Activated CD4-positive, CD25-positive, alpha-beta regulatory T cell (primary cell): ENCODE data around the gene P3H3.
A peak's percentile ranks its signal among the peaks of the same experiment; 100 is the strongest.
"Not testable (repeated sequence)": the region's sequence is repeated elsewhere in the genome, so short reads cannot be mapped to it uniquely, and the experiment has no call there.

Experiments used
- DNase-seq, 4 experiments: peaks; one replicate each; lab custom pipeline; 2025; lab: John Stamatoyannopoulos, UW

The P3H3 gene

GRCh38 chr12:6867413-6868210, 39.4 kb downstream of the P3H3 start, which contains the start of gene TPI1:
TSS of gene TPI1 (plus strand) at chr12:6867531. CDS start at chr12:6867567, 36 bp downstream.
- DNase-seq: peak; percentile 49 to 65 (median 58)

- no peak for DNase-seq
Observed at GRCh38 chr12:6868211-6869048, 40.2 kb downstream of the P3H3 start.

DNA sequence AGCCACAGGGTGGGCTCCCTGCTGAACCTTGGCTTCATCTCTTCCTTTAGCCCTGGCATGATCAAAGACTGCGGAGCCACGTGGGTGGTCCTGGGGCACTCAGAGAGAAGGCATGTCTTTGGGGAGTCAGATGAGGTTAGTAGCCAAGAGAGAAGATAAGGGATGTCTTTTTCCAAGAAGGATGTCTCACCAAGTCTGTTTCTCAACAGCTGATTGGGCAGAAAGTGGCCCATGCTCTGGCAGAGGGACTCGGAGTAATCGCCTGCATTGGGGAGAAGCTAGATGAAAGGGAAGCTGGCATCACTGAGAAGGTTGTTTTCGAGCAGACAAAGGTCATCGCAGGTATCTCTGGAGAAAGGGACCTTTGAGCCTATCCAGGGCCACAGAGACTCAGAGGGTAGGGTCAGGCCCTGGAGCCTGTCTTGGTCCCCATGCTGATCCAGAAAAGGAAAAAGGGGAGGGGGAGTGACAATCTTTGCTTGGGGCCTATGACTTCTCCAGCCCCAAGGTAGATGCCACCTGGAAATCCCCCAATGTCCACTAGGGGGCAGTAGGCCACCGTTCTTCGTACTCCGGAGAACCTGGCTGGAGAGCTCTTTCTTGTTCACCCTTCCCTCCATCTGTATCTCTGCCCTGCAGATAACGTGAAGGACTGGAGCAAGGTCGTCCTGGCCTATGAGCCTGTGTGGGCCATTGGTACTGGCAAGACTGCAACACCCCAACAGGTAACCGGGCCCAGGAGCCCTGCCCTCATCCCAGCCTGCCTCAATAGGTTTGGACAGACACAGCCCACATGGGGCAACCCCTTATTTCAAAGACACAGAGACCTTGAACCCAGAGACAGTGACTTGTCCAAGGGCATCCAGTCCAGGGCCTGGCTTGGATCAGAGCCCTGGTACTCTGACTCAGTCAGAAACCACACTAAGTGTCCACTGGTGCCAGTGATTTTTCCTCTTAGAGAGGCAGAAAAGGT, 41.1 kb downstream of the P3H3 start:
- peak; percentile 69 to 78 (median 70) for DNase-seq

GRCh38 chr12:6870304-6870703, 42.1 kb downstream of the P3H3 start:
- not testable (repeated sequence) for DNase-seq

DNA sequence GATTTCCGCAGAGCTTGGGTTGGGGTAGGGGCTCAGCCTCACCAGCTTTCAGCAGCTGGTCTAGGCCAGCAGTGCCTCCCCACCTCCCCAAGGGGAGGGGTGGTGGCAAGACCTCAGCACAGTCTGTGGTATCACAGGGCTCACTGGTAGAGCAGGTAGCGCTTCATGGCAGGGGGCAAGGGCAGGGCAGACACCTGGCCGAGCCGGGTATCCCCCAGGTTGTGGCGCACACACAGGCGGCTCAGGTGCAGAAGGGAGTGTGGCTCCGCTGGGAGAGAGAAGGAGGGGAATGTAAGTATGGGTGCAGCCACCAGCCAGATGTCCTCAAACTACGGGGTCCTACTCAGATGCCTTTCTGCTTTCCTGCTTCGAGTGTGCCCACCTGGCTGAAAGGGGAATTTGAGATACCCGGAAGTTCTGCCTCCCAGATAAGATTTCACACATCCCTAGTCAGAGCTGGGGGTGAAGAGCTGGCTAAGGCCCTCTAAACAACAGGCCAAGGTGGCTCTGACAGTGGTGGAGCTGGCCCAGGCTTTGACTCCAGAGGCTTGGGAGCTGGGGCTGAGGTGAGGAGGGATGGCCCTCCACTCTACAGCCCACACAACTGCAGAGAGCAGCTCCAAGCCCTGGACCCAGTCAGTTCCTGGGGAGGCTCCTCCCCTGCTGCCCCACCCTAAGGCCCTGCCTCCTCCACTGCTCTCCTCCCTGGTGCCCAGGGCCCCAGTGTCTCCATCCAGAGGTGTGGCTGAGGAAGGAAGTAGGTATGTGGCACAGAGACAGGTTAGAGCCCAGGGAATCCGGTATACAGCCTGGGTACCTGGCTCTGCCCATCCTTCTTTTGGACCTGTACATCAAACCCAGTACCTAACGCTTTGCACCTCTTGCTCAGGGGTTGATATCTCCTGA, 43.1 kb downstream of the P3H3 start:
- no peak for DNase-seq

GRCh38 chr12:6872073-6873048, 44.2 kb downstream of the P3H3 start:
- DNase-seq: peak; percentile 66 to 72 (median 72)

DNA sequence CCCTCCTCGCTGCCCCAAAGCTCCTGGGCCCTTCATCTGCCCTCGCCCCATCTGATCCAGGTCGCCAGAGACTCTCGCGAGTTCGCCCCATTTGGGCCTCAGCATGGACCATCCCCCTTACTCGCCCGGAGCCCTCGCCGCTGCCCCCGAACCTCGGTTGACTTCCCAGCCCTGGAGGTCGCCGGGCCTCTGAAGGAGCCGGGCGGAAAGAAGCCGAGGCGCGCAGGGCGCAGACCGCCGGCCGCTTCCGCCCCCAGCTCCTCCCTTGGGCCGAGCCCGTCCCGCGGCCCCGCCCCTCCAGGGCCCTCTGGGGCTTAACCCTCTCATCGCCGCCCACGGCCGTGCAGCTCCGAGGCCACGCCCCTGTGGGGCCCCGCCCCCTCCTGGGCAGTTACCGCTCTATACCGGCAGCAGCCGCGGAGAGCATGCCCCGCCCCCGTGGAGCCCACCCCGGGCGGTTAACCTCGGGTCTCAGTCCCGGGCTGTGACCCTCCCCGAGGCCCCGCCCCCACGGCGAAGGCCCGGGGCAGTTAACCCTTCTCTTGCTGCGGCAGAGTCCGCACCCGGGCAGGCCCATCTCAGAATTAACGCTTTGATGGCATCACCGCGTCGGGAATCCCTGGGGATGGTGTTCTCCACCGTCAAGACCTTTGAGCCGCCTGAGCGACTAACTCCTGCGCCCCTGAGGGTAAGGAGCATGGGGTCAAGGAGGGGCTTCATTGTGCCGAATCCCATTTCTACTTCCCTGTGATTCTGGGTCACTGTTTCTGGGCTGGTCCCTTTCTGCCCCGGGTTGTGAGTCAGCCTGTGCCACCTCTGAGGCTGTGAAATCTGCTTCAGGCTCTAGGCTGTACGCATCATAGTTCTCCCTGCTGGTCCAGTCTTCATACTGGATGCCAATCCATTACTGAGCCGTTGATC, 45.1 kb downstream of the P3H3 start, which contains the start of gene SPSB2:
Gene SPSB2 (minus strand): TSS at position 210 of the 921 bp plus-strand sequence. CDS start 402 bp downstream, outside the sequence.
- peak; percentile 98 to 99 (median 98) for DNase-seq

DNA sequence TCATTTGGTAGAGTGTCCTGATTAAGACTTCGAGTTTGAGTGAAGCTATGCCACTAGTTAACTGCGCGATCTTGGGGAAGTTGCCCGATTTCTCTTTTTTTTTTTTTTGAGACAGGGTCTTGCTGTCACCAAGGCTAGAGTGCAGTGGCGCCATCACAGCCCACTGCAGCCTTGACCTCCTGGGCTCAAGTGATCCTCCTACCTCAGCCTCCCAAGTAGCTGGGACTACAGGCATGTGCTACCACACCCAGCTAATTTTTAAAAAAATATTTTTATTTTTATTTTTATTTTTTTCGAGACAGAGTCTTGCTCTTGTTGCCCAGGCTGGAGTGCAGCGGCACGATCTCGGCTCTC, 45.8 kb downstream of the P3H3 start:
- not testable (repeated sequence) for DNase-seq

DNA sequence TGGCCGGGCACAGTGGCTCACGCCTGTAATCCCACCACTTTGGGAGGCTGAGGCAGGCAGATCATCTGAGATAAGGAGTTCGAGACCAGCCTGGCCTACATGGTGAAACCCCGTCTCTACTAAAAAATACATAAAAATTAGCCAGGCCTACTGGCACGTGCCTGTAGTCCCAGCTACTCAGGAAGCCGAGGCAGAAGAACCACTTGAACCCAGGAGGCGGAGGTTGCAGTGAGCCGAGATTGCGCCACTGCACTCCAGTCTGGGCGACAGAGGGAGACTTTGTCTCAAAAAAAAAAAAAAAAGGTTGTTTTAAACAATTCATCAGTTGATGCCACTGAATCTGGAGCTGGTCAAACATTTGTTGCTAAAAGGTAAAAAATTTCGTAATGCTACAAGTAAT, 51.6 kb downstream of the P3H3 start:
- DNase-seq: not testable (repeated sequence)

GRCh38 chr12:6883252-6883651, 55.0 kb downstream of the P3H3 start:
- DNase-seq: no peak

- DNase-seq: no peak
Observed at GRCh38 chr12:6883683-6884082, 55.5 kb downstream of the P3H3 start.

- DNase-seq: no peak
Observed at GRCh38 chr12:6884539-6884938, 56.3 kb downstream of the P3H3 start.

- DNase-seq: not testable (repeated sequence)
Observed at GRCh38 chr12:6886206-6886999, 58.2 kb downstream of the P3H3 start.

- no peak for DNase-seq
Observed at GRCh38 chr12:6887460-6887859, 59.3 kb downstream of the P3H3 start.

GRCh38 chr12:6888360-6888759, 60.2 kb downstream of the P3H3 start:
- no peak for DNase-seq

DNA sequence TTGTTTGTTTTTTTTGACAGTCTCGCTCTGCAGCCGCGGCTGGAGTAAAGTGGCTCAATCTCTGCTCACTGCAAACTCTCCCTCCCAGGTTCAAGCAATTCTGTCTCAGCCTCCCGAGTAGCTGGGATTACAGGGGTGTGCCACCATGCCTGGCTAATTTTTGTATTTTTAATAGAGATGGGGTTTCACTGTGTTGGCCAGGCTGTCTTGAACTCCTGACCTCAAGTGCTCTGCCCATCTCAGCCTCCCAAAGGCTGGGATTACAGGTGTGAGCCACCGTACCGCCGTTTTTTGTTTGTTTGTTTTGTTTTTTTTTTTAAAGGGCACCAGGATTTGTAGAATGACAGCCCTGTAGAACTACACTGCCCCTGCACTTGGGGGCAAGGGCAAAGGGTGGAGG, 60.6 kb downstream of the P3H3 start:
- not testable (repeated sequence) for DNase-seq
